Measurements from ENCODE around the gene QTRT2.

Gene QTRT2

DNA sequence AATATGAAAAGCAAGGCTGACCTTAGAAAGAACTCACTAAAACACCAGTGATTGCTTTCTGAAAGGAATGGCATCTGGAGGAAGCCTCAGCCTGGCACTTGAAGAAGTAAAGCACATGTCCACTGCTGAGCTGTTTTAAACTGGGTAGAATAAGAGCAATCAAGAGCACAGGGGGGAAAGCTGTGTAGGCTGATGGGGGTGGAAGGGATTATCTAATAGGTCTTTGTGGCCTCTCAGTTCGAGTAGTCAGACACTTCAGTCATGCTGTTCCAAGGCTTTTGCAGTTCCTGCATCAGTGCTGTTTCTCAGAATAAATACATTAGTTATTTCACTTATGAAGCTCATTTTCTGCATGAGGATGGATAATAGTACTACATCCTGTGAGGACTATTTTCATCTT lies 22.8 kb upstream of the QTRT2 start (continued):
- TF ChIP-seq PATZ1 (CRISPR knock-in tag; IDR thresholded peaks at IDR 0.05; ENCODE audit: borderline replicate concordance) (no peak), BACH2 (CRISPR knock-in tag; IDR thresholded peaks at IDR 0.05; ENCODE audit: borderline replicate concordance) (no peak), ARNTL (CRISPR knock-in tag; IDR thresholded peaks at IDR 0.05; ENCODE audit: borderline replicate concordance, low read depth) (no peak), ZFP3 (CRISPR knock-in tag; IDR thresholded peaks at IDR 0.05) (no peak), ISL1 (CRISPR knock-in tag; IDR thresholded peaks at IDR 0.05) (no peak), ZC3H10 (CRISPR knock-in tag; IDR thresholded peaks at IDR 0.05) (no peak), ZNF565 (CRISPR knock-in tag; conservative IDR thresholded peaks at IDR 0.05; ENCODE audit: low read depth) (no peak), CSDC2 (CRISPR knock-in tag; IDR thresholded peaks at IDR 0.05) (no peak)

DNA sequence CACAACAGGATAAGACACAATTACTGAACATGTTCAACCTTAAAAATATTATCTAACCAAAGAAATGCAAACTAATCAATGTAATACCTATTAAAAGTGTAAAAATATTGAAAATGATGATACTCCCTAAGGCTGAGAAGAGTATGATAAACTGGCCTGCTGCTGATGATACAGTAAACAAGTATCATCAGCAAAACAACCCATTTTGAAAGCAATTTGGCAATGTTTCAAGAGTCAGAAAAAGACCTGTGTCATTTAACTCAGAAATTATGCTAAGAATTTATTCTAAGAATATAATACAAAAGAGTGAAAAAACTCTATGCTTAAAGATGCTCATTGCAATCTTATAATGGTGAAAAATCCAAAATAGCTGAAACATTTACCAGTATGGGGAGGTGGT lies 22.3 kb upstream of the QTRT2 start:
- TF ChIP-seq TSHZ2 (CRISPR knock-in tag; IDR thresholded peaks at IDR 0.05): no peak
- no peak for TF ChIP-seq PPARA (CRISPR knock-in tag; IDR thresholded peaks at IDR 0.05; ENCODE audit: borderline replicate concordance)
- TF ChIP-seq, protein P1, sequence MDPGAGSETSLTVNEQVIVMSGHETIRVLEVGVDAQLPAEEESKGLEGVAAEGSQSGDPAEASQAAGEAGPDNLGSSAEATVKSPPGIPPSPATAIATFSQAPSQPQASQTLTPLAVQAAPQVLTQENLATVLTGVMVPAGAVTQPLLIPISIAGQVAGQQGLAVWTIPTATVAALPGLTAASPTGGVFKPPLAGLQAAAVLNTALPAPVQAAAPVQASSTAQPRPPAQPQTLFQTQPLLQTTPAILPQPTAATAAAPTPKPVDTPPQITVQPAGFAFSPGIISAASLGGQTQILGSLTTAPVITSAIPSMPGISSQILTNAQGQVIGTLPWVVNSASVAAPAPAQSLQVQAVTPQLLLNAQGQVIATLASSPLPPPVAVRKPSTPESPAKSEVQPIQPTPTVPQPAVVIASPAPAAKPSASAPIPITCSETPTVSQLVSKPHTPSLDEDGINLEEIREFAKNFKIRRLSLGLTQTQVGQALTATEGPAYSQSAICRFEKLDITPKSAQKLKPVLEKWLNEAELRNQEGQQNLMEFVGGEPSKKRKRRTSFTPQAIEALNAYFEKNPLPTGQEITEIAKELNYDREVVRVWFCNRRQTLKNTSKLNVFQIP (CRISPR knock-in tag; IDR thresholded peaks at IDR 0.05; ENCODE audit: borderline replicate concordance, low read depth): no peak
- TF ChIP-seq ZFP30 (CRISPR knock-in tag; IDR thresholded peaks at IDR 0.05): no peak
- no peak for ATAC-seq

DNA sequence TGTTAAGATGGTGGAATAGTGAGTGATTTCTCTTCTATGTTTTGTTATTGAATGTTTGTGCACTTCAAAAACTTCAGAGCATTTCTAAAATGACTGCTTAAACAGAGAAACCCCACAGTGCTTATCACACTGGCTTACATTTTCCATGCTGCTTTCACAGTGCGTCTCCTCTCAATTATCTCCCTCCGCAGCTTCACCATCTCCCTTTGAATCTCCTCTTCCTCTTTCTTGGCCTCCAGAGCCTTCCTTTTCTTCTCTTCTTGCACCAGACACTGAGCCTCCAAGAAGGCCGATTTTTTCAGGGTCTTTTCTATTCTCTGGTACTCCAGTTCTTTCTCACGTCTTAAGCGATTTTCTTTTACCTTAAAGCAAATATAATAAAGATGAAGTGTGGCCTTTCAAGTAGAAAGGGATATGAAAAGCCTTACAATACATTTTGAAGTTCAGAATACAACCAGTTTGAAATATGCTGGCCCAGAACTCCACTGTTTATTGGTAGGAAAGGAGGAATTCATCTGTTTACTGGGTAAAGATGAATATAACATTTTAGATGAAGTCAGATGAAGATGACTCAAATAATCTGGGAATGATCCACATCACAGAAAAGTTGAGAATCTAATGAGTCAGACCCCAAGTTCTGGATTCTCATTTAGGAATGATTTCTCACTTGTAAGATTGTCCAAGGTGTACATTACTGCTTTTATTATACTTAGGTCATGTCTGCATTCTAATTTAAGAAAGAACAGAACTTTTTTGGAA lies 21.6 kb upstream of the QTRT2 start:
- TF ChIP-seq GLIS3 (CRISPR knock-in tag; IDR thresholded peaks at IDR 0.05) (no peak), CSRNP3 (CRISPR knock-in tag; IDR thresholded peaks at IDR 0.05) (no peak), BACH2 (CRISPR knock-in tag; IDR thresholded peaks at IDR 0.05; ENCODE audit: borderline replicate concordance) (no peak), ZFP3 (CRISPR knock-in tag; IDR thresholded peaks at IDR 0.05) (no peak), RARB (CRISPR knock-in tag; IDR thresholded peaks at IDR 0.05) (no peak), ESRRG (CRISPR knock-in tag; IDR thresholded peaks at IDR 0.05) (no peak), ZNF70 (CRISPR knock-in tag; IDR thresholded peaks at IDR 0.05) (no peak), PATZ1 (CRISPR knock-in tag; IDR thresholded peaks at IDR 0.05; ENCODE audit: borderline replicate concordance) (no peak), ZNF565 (CRISPR knock-in tag; conservative IDR thresholded peaks at IDR 0.05; ENCODE audit: low read depth) (no peak), TCF4 (CRISPR knock-in tag; IDR thresholded peaks at IDR 0.05; ENCODE audit: borderline replicate concordance) (no peak), ARNTL (CRISPR knock-in tag; IDR thresholded peaks at IDR 0.05; ENCODE audit: borderline replicate concordance, low read depth) (no peak), ZFP30 (CRISPR knock-in tag; IDR thresholded peaks at IDR 0.05) (no peak), ZNF8 (CRISPR knock-in tag; IDR thresholded peaks at IDR 0.05) (no peak), ISL1 (CRISPR knock-in tag; IDR thresholded peaks at IDR 0.05) (no peak), ZC3H10 (CRISPR knock-in tag; IDR thresholded peaks at IDR 0.05) (no peak), TSHZ2 (CRISPR knock-in tag; IDR thresholded peaks at IDR 0.05) (no peak), CSDC2 (CRISPR knock-in tag; IDR thresholded peaks at IDR 0.05) (no peak), TOX (CRISPR knock-in tag; IDR thresholded peaks at IDR 0.05; ENCODE audit: borderline replicate concordance) (no peak)
- TF ChIP-seq, protein P1 (CRISPR knock-in tag; IDR thresholded peaks at IDR 0.05; ENCODE audit: borderline replicate concordance, low read depth): no peak
- no peak for ATAC-seq
